Erythroblast (primary cell): ENCODE measurements around the gene SOBP.

Experiments used
- DNase-seq, 2 experiments: peaks; one replicate each; lab custom pipeline; 2025; lab: John Stamatoyannopoulos, UW
- GATA1 ChIP-seq: IDR thresholded peaks from 2 replicates; pipeline ENCODE4 v1.6.1; 2011; ENCODE audit warnings: low read depth, mild to moderate bottlenecking, control low read depth, low read length, moderate library complexity
- POLR2A ChIP-seq: IDR thresholded peaks from 2 replicates; pipeline ENCODE4 v1.6.1; 2011; ENCODE audit warnings: mild to moderate bottlenecking, low read length

SOBP gene

GRCh38 chr6:107655245-107655644, 165.3 kb downstream of the SOBP start:
- TF ChIP-seq GATA1 = no peak
- TF ChIP-seq POLR2A = no peak
- no peak for DNase-seq

DNA sequence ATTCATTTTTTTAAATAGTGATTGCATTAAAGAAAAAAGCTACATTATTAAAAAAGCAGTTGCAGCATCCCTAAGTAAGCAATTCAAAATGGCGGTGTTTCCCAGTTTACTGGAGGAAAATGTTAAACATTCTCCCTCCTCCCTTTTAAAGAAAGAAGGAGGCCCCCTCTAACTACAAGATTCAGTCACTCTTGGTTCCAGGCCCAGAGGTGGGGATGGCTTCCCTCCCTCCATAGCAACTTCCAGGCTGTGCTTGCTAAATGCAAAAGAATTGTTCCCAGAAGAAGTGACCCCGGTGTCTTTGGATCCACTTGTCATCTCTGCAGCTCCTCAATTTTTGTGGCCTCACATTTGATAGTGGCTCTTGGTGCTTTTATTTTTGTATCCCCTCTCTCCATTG, 165.9 kb downstream of the SOBP start:
- DNase-seq = no peak
- TF ChIP-seq GATA1 = no peak
- TF ChIP-seq POLR2A = no peak

- TF ChIP-seq GATA1 = no peak
- TF ChIP-seq POLR2A = no peak
- DNase-seq = no peak
Observed at GRCh38 chr6:107656401-107656800, 166.5 kb downstream of the SOBP start.

GRCh38 chr6:107656883-107657282, 167.0 kb downstream of the SOBP start:
- no peak for TF ChIP-seq GATA1
- no peak for TF ChIP-seq POLR2A
- no peak for DNase-seq

GRCh38 chr6:107657373-107657754, 167.4 kb downstream of the SOBP start:
- TF ChIP-seq POLR2A = no peak
- no peak for TF ChIP-seq GATA1
- no peak for DNase-seq

DNA sequence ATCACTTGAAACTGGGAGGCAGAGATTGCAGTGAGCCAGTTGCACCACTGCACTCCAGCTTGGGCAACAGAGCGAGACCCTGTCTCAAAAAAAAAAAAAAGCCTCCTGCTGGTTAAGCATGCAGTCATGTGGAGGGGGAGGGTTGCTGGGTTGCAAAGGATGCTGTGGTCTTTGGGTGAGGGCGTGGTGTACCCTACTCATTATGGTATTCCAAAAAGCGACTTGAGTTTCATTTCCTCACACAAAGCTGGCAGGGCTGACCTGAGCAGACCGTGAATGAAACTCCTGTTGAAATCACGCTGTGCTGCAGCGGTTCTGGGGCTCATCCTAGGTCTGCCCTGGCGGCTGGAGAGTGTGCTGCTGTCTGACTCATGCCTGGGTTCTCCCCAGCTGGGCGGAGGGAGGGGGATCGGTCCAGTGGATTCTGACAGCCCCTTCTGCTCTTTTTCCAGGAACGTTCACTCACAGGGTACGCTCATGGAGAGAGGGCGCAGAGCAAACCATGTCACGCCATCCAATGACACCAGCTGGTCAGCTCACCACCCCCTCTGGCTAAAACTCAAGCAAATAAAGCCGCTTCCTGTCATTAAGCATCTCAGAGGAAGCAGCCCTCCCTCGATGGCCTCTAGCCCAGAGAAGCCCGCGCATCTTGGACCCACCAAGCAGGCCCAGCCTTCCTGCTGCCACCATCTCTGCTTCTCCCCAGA, 168.0 kb downstream of the SOBP start:
- TF ChIP-seq GATA1 = no peak
- no peak for TF ChIP-seq POLR2A

GRCh38 chr6:107658920-107659865, 169.3 kb downstream of the SOBP start:
- TF ChIP-seq GATA1 (no peak), POLR2A (no peak)
- DNase-seq = no peak

More for the DNA sequence above, 168.0 kb downstream of the SOBP start:
- DNase-seq = no peak

DNA sequence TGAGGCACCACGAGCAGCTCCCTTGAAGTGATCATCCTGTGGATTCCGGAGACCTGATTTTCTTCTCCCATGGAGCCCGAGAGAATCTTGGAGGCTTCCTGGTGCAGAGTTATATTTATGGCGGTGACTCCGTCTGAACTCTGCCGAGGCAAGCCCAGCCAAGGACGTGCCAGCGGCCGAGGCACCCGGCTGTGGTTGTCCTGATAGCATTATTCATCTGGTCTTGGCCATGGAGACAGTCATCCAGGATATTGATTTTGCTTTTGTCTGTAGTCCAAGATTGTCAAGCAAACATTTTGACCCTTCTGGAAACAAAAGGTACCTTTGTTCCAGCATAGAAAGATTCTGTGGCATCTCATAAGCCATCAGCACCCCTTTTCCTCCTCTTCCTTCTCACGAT, 170.9 kb downstream of the SOBP start:
- DNase-seq = no peak
- TF ChIP-seq GATA1 = no peak
- no peak for TF ChIP-seq POLR2A

DNA sequence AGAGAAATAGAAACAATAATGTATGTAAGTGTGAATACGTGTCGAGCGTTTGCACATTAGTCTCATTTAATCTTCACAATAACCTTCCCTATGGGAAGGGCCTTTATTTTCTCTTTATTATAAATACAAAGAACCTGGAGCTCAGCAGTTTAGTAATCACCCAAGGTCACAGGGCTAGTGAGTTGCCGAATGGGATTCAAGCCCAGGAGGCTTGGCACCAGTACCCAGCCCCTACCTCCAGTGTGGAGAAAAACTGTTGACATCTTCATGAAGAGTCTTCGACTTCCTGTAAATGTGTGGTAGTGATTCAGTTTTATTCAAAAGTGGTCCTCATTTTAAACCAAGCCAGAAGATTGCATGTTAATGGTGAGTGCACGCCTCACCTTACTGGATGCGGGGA, 171.4 kb downstream of the SOBP start:
- no peak for TF ChIP-seq POLR2A
- TF ChIP-seq GATA1 = no peak
- no peak for DNase-seq

- DNase-seq = no peak
- TF ChIP-seq POLR2A (no peak), GATA1 (no peak)
Observed at GRCh38 chr6:107662333-107662732, 172.4 kb downstream of the SOBP start.

DNA sequence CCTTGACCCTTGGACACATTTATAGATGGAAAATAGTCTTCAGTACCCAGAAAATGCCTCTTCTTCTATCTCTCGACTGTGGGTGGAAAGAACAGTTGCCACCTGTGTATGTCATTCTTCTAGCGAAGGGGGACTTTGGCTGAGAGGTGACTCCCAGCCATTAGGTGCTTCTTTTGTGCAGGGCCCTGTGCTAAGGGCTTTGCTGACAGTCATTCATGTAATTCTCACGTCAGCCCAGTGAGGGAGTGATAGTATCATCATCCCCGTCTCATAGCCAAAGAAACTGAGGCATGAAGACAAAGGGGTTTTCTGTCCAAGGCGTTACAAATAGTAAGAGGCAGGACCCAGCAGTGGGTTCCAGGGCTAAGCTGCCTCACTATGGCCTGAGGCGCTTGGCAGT, 173.4 kb downstream of the SOBP start:
- TF ChIP-seq POLR2A (no peak), GATA1 (no peak)
- no peak for DNase-seq

DNA sequence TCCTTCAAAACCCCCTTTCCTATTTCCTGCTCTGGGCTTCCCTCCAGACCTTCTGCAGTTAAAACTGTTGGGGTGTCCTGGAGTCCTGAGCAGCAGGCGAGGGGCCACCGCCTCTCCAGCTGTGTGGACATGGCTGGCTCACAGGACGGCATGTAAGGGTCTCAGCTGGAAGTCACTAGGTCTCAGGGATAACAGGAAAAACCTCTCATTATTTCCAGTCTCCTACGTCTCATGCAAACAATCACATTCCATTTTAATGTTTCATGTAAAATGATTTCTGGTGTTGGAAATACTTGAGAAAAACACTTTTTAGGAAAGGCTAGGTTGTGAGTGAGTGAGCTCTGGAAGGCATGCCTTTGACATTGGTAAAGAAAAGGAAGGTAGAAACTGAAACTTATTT, 175.5 kb downstream of the SOBP start:
- no peak for DNase-seq

GRCh38 chr6:107666084-107666980, 176.4 kb downstream of the SOBP start:
- DNase-seq = no peak
- TF ChIP-seq POLR2A (no peak), GATA1 (no peak)

More for the DNA sequence above, 175.5 kb downstream of the SOBP start:
- TF ChIP-seq POLR2A (no peak), GATA1 (no peak)
